ENCODE measurements around the gene CDIP1.
"Not testable (repeated sequence)": the region's sequence is repeated elsewhere in the genome, so short reads cannot be mapped to it uniquely, and the experiment has no call there.

Gene CDIP1

DNA sequence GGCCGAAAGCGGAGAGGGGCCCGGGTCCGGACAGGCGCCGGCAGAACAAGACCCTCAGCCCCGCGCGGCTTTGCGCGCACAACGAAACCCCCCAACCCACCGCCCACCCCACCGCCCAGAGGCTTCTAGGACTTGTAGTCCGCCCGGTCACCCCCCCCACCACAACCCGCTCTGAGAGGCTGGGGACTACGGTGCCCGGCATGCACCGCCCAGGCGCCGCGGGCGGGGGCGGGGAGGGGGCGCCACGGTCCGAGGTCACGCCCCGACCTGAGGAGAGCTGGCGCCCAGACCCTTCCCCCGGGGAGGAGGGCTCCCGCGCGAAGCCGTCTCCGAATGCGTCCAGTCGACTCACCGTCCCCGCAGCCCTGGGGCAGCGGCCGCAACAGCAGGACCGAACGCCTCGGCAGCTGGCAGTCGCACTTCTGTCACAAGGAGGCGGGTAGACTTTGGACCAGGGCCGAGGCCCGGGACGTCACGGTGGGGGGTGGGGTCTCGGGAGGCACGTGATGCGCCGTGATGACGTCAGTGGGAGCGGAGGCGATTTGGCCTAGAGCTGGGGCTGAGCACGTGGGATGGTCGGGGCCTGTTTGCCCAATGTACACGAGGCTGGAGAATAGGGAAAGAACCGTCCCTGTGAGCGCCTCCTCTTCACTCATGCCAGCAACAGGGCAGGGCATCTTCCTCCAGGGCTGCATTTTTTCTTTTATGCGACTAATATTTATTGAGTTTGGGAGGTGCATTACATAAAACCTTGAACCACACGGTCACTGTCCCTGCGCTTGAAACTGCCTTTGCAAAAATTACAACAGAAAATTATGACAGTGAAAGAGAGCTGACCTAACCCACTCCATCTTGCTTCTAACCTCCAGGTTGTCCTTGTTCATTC lies at the start of gene CDIP1:
TSS of gene CDIP1 (minus strand) at position 424 of the 886 bp plus-strand sequence. CDS start 24,643 bp downstream, outside the sequence.
- DNase-seq = peak; percentile 94

DNA sequence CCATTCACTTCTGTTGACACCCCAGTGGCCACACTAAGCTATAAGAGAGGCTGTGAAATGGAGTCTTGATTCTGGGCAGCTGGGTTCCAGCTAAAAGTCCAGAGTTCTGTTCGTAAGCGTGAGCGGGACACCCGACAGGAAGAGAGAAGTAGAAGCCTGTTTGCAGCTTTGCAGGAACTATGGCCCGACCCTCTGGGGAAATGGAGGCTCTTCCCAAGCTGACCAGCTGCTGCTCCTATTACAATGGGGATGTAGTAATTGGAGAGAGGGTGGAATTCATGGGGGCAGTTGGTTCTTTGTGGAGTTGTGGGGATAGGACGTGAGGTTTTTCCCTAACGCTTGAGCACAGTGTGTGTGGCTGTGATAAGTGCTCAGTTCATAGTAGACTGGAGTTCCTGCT lies 47.7 kb upstream of the CDIP1 start:
- DNase-seq = no peak

DNA sequence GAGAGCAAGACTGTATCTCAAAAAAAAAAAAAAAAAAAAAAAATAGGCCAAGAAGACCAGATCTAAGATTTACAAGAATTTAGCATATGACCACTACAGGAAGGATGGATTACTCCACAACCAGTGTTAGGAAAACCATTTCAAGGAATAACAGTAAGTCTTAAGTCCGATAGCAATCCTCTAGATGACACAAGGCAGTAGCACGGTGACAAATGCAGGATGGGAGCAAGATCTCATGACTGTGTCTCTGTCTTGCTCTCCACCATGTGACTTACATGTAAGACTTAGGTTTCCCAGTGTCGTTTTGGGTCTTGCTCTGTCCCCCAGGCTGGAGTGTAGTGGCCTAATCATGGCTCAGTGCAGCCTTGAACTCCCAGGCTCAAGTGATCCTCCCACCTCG lies 45.3 kb upstream of the CDIP1 start:
- DNase-seq = no peak

DNA sequence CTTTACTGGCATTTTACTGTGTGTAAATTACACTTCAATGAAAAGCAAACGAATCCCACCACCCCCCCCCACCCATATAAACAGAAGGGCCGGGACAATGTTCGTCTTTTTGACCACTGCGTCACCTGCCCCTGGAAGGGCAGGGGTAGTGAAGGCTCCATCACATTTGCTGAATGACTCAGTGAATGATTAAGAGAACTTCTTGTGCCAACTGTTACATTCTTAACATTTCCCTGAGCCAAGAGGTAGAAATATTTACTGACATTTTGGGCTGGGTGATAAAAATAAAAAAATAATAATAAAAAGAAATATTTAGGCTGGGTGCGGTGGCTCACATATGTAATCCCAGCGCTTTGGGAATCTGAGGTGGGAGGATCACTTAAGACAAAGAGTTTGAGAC lies 41.7 kb upstream of the CDIP1 start:
- DNase-seq = no peak

DNA sequence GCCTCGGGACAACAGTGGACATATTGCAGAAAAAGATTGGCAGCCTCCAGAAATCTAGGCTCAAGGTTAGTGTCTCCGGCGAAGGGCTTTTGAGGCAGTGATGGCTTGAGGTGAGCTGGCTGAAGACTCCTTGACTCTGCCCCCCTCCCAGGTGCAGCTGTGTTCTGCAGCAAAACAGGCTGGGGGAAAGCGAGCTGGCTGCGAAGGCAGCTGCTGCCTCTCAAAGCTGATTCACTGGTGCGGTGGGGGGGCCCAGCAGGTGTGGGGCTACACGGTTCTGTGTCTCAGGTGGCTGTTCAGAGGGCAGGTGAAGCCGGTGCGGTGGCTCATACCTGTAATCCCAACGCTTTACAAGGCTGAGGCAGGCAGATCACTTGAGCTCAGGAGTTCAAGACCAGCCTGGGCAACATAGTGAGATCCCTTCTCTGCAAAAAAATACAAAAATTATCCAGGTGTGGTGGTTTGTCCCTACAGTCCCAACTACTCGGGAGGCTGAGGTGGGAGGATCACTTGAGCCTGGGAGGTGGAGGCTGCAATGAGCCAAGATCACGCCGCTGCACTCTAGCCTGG lies 40.5 kb upstream of the CDIP1 start:
- no peak for DNase-seq

DNA sequence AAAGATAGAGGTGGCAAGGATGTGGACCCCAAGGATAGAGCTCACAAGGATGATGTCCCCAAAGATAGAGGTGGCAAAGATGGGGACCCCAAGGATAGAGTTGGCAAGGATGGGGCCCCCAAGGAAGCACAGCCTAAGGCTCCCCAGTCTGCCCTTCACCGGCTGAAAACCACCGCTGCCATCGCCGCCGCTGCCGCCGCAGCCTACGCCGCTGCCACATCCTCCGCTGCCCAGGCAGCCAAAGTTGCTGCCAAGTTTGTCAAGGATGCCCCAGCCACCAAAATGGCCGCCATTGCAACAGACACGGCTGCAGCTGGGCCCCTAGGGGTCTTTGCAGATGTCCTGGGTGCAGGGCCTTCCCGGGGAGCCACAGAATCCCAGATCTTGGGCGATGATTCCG lies 37.4 kb upstream of the CDIP1 start:
- no peak for DNase-seq

DNA sequence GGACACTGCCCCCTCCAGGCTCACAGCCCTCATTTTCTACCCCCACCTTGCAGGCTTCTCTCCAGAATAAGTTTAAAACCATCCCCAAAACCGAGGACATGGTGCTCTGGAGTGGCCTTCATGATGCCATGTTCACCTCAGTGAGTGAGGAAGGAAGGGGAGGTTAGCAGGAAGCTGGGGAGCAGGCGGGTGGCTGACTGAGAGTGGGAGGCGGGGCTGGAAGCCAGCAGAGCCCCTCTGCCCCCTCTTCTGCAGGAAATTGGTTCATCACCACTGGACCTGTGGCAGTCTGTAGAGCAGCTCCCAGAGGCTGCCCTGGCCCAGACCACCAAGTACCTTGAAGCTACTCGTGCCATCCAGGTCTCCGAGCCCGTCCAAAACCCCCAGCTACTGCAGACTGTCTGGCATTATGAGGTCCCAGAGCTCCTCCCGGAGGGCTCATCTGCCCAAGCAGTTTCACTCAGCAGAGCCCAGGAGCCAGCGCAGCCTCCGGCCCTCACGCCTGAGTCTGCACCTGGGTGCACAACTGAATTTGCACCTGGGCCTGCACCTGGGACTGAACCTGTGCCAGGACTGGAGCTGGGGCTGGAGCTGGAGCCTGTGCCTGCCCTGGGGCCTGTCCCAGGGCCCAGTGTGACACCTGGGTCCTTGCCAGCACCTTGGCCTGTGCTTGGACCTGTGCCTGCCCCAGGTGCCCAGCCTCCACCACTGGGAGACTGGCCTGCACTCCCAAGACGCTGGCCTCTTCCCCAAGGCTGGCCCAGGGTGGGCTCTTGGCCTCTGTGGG lies 36.5 kb upstream of the CDIP1 start:
- DNase-seq = no peak

DNA sequence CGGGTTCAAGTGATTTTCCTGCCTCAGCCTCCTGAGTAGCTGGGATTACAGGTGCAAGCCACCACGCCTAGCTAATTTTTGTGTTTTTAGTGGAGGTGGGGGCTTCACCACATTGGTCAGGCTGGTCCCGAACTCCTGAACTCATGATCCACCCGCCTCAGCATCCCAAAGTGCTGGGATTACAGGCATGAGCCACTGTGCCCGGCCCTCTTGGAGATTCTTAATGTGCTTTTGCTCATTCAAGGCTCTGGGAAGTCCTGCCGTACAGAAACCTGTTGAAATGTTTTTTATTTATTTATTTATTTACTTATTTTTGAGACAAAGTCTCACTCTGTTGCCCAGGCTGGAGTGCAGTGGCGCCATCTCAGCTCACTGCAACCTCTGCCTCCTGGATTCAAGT lies 35.4 kb upstream of the CDIP1 start:
- not testable (repeated sequence) for DNase-seq

DNA sequence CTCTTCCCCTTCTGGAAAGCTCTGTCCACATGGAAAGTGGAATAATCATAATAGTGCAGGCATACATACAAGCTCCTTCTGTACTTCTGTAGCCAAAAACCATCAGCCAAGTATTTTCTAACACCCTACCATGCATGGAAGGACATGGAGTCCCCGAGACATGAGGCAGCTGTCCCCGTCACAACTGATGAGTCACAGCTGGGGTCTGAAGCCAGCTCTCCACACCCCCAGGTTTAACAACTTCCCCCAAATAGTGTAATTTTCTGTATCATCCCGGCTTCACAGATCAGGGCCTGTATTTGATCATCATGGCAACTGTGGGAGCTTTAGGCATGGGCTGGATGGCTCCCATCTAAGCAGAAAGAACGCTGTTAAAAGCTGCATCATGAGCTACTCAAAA lies 34.1 kb upstream of the CDIP1 start:
- no peak for DNase-seq

DNA sequence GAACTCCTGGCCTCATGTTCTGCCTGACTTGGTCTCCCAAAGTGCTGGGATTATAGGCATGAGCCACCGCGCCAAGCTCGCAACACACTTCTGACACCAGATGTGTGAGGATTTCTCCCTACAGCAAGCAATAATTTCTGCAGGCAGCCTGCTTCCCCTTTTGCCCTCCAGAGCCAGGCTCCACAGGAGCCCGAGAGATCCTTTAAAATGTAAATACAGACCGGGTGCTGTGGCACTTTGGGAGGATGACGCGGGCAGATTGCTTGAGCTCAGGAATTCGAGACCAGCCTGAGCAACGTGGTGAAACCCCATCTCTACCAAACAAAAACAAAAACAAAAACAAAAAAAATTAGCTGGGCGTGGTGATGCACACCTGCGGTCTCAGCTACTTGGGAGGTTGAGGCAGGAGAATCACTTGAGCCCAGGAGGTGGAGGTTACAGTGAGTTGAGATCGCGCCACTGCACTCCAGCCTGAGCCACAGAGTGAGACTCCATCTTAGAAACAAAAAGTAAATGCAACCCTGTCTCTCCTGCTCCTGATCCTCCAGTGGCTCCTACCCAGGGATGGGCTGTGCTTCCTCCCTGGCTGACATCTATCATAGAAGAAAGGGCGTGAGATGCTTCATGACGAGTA lies 32.2 kb upstream of the CDIP1 start:
- DNase-seq = no peak

DNA sequence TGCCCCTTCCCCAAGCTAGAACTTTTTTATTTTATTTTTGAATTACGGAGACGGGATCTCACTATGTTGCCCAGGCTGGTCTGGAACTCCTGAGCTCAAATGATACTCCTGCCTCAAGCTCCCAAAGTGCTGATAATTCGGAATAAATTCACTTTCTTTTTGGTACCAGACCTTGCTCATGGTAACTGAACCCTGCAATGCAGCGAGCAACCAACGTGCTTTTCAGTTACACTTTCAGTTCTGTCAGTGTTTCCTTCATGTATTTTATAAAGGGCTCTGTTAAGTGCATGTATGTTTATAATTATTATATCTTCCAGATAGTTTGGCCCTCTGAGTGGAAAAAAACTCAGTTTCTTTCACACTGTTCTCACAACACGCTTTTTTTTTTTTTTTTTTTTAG lies 31.5 kb upstream of the CDIP1 start:
- no peak for DNase-seq

DNA sequence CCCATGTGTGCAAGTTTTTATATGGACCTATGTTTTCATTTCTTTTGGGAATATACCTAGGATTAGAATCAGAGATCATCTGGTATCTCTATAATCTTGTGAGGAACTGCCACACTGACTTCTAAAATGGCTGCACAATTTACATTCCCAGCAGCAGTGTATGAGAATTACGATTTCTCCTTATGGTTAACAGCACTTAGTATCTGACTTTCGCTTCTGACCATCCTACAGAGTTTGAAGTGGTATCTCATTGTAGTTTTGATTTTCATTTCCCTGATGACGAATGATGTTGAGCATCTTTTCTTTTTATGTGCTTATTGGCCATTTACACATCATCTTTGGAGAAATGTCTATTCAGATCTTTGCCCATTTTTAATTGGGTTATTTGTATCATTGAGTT lies 27.6 kb upstream of the CDIP1 start:
- no peak for DNase-seq

DNA sequence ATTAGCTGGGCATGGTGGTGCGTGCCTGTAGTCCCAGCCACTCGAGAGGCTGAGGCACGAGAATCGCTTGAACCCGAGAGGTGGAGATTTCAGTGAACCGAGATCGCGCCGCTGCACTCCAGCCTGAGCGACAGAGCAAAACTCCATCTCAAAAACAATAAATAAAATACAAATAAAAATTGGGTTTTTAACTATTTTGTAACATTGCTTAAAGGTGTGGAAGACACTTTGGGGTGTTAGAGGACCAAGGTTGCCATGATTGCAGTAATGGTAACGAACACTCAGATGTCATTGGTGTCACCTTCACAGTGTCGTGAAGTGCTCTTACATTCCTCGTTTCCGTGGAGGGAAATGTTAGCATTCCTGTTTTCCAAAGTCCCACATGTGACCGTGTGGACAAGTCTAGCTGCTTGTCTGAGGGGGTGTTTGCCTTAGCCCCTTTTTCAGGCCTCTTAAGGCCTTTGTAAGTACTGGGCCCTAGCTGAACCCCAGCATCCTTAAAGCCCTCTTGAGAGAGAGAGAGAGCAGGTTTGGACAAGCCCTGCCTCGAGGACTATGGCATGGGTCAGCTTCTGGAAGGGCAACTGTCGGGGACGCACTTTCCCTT lies 26.2 kb upstream of the CDIP1 start:
- DNase-seq = no peak

DNA sequence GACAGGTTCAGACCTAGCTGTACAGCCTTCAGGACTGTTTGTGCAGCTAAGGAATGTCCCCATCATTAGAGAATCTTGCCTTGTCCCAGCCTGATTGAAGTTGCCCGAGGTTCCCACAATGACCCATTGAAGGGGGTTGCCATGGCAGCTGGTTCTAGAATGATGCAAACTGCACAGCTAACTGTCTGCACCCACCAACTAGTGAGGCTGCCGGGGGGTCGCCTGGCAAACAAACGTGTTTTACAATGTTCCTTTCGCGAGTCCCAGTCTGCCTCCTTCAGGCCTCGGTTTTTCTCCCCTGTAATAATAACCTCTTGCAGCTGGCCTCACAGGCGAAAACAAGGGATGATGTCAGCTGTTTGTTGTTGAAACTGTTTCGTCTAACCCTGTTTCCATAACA lies 23.0 kb upstream of the CDIP1 start:
- no peak for DNase-seq

DNA sequence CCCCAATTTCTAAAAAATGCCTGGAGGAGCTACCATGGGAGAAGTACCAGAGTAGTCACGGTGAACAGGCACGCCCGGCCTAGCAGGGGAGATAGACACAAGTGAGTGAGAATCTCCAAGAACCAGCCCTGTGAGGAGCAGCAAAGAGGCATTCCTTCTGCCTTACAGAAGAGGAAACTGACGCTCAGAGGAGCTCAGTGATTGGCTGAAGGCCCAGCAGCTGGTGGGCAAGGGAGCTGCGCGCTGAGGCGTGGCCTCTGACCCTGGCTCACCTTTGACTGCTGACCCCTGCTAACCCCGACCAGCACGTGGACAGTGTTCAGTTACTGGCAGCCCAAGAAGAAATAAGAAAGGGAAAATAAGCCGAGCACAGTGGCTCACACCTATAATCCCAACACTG lies 19.4 kb upstream of the CDIP1 start:
- no peak for DNase-seq

DNA sequence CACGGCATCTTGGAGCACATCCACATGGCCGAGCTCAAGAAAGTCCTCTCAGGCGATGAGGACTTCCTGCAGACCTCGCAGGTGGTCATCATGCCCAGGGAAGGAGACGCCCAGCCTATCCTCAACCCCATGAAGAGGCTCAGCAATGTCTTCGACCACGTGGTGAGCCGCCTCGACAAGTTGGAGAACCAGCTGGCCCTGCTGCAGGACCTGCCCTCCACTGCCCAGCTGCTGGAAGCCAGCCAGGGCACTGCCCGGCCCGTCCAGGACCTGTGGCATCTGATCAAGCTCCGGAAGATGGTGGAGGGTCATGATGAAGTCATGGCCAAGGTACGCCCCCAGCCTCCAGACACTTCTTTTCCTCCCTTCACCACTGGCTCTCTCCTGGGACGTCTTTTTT lies 18.0 kb upstream of the CDIP1 start:
- DNase-seq = no peak

DNA sequence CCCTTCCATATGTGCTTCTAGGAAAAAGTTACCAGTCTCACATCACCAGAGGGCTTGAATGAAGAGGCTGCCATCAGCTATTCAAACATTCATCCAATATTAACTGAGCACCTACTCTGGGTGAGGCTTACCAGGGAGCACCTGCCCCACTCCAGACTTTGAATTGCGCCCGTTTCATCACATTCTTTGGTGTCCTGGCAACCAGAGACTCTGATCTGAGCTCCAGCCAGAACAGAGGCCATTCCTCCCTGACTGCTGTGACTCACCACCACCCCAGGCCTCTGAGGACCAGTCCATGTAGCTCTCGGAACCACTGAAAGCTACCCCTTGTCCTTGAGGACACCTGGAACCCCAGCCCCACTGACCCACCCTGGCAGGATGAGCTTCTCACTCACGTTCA lies 17.5 kb upstream of the CDIP1 start, which contains the start of gene C16orf96:
TSS of gene C16orf96 (plus strand) at position 229 of the 400 bp plus-strand sequence. CDS start at position 379, 150 bp downstream.
- no peak for DNase-seq

DNA sequence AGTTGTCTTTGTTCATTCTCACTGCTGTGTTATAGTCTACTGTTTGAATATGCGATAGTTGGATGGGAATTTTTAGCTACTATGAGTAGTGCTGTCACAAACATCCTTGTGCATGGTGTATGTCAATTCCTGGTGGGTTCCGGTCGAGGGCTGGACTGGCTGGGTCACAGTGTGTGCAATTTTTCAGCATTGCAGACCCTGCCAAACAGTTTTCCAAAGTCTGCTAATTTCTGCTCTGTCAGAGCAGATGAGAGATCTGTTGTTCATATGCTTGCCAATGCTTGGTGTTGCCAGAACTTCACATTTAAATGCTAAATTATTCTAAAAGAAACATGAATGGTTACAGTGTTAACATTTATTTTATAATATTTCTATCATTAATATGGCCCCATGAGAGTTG lies 14.0 kb upstream of the CDIP1 start:
- DNase-seq = no peak

DNA sequence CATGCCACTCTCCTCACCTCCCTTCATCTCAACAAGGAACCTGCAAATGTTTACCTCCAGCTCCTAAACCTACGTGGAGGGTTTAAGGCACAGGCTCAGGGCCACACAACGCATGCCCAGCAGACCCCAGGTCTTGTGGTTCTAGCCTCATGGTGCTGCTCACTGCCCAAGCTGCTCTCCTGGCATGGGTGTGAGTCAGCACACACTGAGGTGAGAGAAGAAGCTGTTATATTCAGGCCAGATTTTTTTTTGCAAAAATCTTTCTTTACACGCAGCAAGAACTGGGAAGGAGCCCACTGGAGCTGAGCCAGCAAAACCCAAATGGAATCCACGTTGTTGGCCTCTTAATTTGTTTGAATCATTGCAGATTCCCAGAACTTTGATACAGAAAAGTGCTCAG lies 12.0 kb upstream of the CDIP1 start:
- DNase-seq = no peak

DNA sequence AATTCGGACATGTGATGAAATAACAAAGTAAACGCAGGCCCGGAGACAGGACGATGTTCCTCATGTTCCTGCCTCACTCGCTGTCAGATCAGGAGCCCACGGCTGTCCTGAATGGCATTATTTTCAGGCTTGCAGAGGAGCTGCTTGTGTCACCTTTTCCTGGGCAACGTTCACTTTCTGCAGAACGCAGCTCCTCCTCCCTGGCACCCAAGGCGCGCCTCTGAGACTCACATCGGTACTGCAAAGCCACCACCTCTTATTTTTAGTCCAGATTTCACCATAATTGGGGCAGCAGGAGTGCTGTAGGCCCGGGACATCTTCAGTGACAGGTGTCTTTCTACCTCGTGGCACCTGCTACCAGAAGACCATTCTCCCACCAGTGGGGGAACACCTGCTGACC lies 9.6 kb upstream of the CDIP1 start:
- DNase-seq = no peak

DNA sequence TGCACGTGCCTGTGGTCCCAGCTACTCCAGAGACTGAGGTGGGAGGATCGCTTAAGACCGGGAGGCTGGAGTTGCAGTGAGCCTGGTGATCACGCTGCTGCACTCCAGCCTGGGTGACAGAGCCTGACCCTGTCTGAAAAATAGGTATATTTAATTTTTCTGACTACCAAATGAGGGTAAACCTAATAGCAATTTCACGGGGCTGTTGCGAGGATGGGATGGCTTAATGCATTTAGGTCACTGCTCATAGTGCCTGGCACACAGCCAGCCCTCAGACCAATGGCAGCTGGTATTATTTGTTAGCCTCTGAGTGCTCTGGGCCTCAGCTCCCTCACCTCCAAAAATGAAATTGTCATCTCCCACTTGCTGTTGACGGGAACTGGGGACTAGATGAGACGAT lies 5.9 kb upstream of the CDIP1 start:
- DNase-seq = no peak

DNA sequence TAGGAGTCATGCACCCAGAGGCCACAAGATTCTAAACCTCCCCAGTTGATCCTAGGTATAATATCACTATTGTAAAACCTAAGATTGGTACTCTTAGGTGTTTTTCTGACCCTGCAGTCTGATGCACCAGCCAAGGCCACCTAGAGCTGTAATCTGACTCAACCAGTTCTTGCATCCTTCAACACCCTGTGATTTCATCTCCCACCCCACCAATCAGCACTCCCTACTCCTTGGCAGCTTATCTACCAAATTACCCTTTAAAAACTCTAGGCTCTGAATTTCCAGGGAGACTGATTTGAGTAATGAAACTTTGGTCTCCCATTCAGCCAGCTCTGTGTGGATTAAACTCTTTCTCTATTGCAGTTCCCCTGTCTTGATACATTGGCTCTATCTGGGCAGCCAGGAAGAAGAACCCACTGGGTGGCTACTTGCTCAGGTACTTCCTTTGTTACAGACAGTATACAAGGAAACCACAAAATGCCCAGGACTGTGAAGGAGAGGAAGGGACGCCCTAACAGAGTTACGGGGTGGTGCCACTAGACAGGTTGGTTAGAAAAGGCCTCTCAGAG lies 1.2 kb upstream of the CDIP1 start:
- DNase-seq = no peak

Measured in NCI-H1092 (cell line).